ENCODE data around the gene PAGR1. TPM values are rescaled to one million over a fixed set of nuclear protein-coding genes. Genes with fewer than 3 reads are reported as not detected.

Gene PAGR1
- total and polyA plus RNA-seq, 9 of the 15 experiments (the other 6 are each of a cell fraction or from before 2014, with no cell fraction given), result 1.4 to 58.2 (median 16.8) TPM

DNA sequence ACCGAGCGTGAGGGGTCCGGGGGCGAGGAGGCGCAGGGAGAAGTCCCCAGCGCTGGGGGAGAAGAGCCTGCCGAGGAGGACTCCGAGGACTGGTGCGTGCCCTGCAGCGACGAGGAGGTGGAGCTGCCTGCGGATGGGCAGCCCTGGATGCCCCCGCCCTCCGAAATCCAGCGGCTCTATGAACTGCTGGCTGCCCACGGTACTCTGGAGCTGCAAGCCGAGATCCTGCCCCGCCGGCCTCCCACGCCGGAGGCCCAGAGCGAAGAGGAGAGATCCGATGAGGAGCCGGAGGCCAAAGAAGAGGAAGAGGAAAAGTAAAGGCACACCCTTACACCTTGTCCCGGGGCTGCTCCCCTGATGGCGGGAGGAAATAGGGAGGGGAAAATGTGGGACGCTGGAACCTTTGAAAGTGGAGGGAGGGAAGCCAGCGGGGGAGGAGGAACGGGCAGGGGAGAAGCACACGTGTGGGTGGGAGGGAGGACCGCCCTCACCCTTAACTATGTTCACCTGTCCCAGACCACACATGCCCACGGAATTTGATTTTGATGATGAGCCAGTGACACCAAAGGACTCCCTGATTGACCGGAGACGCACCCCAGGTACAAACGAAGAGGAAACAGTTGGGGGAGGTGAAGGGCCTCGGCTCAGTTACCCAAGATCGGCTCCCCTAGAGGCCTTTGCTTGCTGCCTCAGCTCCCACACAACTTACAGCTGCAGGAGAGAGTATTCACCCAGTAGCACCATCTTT, 916 bp downstream of the PAGR1 start (continued):
- TF ChIP-seq POLR2AphosphoS5 (IDR thresholded peaks at IDR 0.05; ENCODE audit: control insufficient read depth, insufficient read depth, low read depth, low read length), result 0 out of 2 replicates have a peak, but pooled peaks have one; percentile 28
- no peak for TF ChIP-seq U2AF2 (optimal IDR thresholded peaks at IDR 0.05; ENCODE audit: low read depth, low read length)
- TF ChIP-seq, protein P1, sequence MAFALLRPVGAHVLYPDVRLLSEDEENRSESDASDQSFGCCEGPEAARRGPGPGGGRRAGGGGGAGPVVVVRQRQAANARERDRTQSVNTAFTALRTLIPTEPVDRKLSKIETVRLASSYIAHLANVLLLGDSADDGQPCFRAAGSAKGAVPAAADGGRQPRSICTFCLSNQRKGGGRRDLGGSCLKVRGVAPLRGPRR (CRISPR knock-in tag; IDR thresholded peaks at IDR 0.05), result no peak
- TF ChIP-seq FOXA3 (CRISPR knock-in tag; conservative IDR thresholded peaks at IDR 0.05 in 1 of 2, IDR thresholded peaks at IDR 0.05 in 1 of 2), result no peak
- TF ChIP-seq, protein P2, sequence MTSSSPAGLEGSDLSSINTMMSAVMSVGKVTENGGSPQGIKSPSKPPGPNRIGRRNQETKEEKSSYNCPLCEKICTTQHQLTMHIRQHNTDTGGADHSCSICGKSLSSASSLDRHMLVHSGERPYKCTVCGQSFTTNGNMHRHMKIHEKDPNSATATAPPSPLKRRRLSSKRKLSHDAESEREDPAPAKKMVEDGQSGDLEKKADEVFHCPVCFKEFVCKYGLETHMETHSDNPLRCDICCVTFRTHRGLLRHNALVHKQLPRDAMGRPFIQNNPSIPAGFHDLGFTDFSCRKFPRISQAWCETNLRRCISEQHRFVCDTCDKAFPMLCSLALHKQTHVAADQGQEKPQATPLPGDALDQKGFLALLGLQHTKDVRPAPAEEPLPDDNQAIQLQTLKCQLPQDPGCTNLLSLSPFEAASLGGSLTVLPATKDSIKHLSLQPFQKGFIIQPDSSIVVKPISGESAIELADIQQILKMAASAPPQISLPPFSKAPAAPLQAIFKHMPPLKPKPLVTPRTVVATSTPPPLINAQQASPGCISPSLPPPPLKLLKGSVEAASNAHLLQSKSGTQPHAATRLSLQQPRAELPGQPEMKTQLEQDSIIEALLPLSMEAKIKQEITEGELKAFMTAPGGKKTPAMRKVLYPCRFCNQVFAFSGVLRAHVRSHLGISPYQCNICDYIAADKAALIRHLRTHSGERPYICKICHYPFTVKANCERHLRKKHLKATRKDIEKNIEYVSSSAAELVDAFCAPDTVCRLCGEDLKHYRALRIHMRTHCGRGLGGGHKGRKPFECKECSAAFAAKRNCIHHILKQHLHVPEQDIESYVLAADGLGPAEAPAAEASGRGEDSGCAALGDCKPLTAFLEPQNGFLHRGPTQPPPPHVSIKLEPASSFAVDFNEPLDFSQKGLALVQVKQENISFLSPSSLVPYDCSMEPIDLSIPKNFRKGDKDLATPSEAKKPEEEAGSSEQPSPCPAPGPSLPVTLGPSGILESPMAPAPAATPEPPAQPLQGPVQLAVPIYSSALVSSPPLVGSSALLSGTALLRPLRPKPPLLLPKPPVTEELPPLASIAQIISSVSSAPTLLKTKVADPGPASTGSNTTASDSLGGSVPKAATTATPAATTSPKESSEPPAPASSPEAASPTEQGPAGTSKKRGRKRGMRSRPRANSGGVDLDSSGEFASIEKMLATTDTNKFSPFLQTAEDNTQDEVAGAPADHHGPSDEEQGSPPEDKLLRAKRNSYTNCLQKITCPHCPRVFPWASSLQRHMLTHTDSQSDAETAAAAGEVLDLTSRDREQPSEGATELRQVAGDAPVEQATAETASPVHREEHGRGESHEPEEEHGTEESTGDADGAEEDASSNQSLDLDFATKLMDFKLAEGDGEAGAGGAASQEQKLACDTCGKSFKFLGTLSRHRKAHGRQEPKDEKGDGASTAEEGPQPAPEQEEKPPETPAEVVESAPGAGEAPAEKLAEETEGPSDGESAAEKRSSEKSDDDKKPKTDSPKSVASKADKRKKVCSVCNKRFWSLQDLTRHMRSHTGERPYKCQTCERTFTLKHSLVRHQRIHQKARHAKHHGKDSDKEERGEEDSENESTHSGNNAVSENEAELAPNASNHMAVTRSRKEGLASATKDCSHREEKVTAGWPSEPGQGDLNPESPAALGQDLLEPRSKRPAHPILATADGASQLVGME (CRISPR knock-in tag; IDR thresholded peaks at IDR 0.05), result peak; percentile 86; the same call in 1 of the 2 replicates
- no peak for TF ChIP-seq NFATC3 (IDR thresholded peaks at IDR 0.05)
- TF ChIP-seq, protein P3, sequence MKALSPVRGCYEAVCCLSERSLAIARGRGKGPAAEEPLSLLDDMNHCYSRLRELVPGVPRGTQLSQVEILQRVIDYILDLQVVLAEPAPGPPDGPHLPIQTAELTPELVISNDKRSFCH (CRISPR knock-in tag; IDR thresholded peaks at IDR 0.05), result no peak
- TF ChIP-seq, protein P3 (tag; IDR thresholded peaks at IDR 0.05), result no peak
- TF ChIP-seq RB1 (IDR thresholded peaks at IDR 0.05; ENCODE audit: low read depth), result no peak
- no peak for TF ChIP-seq KLF13 (tag; IDR thresholded peaks at IDR 0.05; ENCODE audit: borderline replicate concordance, low read depth)
- no peak for TF ChIP-seq KLF1 (tag; IDR thresholded peaks at IDR 0.05)
- no peak for TF ChIP-seq HMG20A (CRISPR knock-in tag; conservative IDR thresholded peaks at IDR 0.05)
- TF ChIP-seq U2AF1 (optimal IDR thresholded peaks at IDR 0.05; ENCODE audit: low read depth, low read length), result no peak
- TF ChIP-seq, protein P4, sequence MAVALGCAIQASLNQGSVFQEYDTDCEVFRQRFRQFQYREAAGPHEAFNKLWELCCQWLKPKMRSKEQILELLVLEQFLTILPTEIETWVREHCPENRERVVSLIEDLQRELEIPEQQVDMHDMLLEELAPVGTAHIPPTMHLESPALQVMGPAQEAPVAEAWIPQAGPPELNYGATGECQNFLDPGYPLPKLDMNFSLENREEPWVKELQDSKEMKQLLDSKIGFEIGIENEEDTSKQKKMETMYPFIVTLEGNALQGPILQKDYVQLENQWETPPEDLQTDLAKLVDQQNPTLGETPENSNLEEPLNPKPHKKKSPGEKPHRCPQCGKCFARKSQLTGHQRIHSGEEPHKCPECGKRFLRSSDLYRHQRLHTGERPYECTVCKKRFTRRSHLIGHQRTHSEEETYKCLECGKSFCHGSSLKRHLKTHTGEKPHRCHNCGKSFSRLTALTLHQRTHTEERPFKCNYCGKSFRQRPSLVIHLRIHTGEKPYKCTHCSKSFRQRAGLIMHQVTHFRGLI (CRISPR knock-in tag; IDR thresholded peaks at IDR 0.05), result no peak
- TF ChIP-seq ARID2 (IDR thresholded peaks at IDR 0.05), result 0 out of 2 replicates have a peak, but pooled peaks have one; percentile 29
- TF ChIP-seq ZNF696 (CRISPR knock-in tag; conservative IDR thresholded peaks at IDR 0.05), result no peak
- TF ChIP-seq, protein P5, sequence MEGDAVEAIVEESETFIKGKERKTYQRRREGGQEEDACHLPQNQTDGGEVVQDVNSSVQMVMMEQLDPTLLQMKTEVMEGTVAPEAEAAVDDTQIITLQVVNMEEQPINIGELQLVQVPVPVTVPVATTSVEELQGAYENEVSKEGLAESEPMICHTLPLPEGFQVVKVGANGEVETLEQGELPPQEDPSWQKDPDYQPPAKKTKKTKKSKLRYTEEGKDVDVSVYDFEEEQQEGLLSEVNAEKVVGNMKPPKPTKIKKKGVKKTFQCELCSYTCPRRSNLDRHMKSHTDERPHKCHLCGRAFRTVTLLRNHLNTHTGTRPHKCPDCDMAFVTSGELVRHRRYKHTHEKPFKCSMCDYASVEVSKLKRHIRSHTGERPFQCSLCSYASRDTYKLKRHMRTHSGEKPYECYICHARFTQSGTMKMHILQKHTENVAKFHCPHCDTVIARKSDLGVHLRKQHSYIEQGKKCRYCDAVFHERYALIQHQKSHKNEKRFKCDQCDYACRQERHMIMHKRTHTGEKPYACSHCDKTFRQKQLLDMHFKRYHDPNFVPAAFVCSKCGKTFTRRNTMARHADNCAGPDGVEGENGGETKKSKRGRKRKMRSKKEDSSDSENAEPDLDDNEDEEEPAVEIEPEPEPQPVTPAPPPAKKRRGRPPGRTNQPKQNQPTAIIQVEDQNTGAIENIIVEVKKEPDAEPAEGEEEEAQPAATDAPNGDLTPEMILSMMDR (IDR thresholded peaks at IDR 0.05 in 2 of 3, conservative IDR thresholded peaks at IDR 0.05 in 1 of 3; ENCODE audit: insufficient read depth in 2 of 3, low read depth in 1 of 3, low read length in 3 of 3), result peak; percentile 12 to 48 (median 24); a peak in 2 of 6 replicates

Data from K562 (cell line).